OCI-LY7 (cell line): ENCODE results near the gene TSN. TPM values are rescaled to one million over a fixed set of nuclear protein-coding genes. Genes with fewer than 3 reads are reported as not detected.
A peak's percentile ranks its signal among the peaks of the same experiment; 100 is the strongest.
"Not testable (repeated sequence)": the region's sequence is repeated elsewhere in the genome, so short reads cannot be mapped to it uniquely, and the experiment has no call there.

Experiments
- BruUV-seq: library from RNA; stranded (reverse); fragments of 400-500 nt; replicated peaks from 2 replicates; lab custom pipeline; 2021; lab: Mats Ljungman, UMichigan
- CTCF ChIA-PET: fragments of 300-600 bp; sonication (Branson Sonifier 250); formaldehyde crosslinking; loops from one replicate; lab custom pipeline; 2022; ENCODE audit warnings: antibody characterized with exemption; ENCODE audit not compliant: unreplicated experiment; lab: Charles Lee
- POLR2A ChIA-PET: fragments of 300-600 bp; sonication (Branson Sonifier 250); formaldehyde crosslinking; loops from one replicate; lab custom pipeline; 2022; ENCODE audit warnings: antibody characterized with exemption; lab: Charles Lee
- DNase-seq: peaks from one replicate; pipeline ENCODE4 v3.0.0-alpha.2; 2015; ENCODE audit warnings: low spot score
- H2AFZ ChIP-seq: fragments of 200-600 bp; sonication (generic), shearing (Covaris generic); 2 replicates; pipeline ENCODE4 v1.6.1; 2014; ENCODE audit warnings: mild to moderate bottlenecking, antibody characterized with exemption, low read length, moderate library complexity
- H3K27ac ChIP-seq: fragments of 200-600 bp; sonication (generic); 2 replicates; pipeline ENCODE4 v1.5.1; 2014; ENCODE audit warnings: mixed run types, low read depth, mild to moderate bottlenecking, moderate library complexity, low read length, inconsistent platforms; ENCODE audit not compliant: poor library complexity, severe bottlenecking
- H3K36me3 ChIP-seq: fragments of 200-600 bp; sonication (generic); 2 replicates; pipeline ENCODE4 v1.6.1; 2014; ENCODE audit warnings: mild to moderate bottlenecking, antibody characterized with exemption, low read length, moderate library complexity, mixed read lengths; ENCODE audit not compliant: insufficient read depth
- H3K4me1 ChIP-seq: fragments of 200-600 bp; sonication (generic); 2 replicates; pipeline ENCODE4 v1.5.1; 2014; ENCODE audit warnings: mild to moderate bottlenecking, low read length; ENCODE audit not compliant: insufficient read depth, poor library complexity, severe bottlenecking
- H3K4me2 ChIP-seq: fragments of 200-600 bp; sonication (generic); 2 replicates; pipeline ENCODE4 v1.6.1; 2014; ENCODE audit warnings: mild to moderate bottlenecking, low read length
- H3K4me3 ChIP-seq: fragments of 200-600 bp; sonication (generic); 2 replicates; pipeline ENCODE4 v1.5.1; 2014; ENCODE audit warnings: mild to moderate bottlenecking, low read depth, low read length; ENCODE audit not compliant: poor library complexity, severe bottlenecking
- H3K79me2 ChIP-seq: fragments of 200-600 bp; sonication (generic); 2 replicates; pipeline ENCODE4 v1.6.1; 2016; ENCODE audit warnings: low read depth, mild to moderate bottlenecking, low read length, moderate library complexity, mixed read lengths; ENCODE audit not compliant: insufficient read depth
- H3K9me2 ChIP-seq: fragments of 200-600 bp; sonication (generic); 2 replicates; pipeline ENCODE4 v1.6.1; 2016; ENCODE audit warnings: mild to moderate bottlenecking, low read length, mixed read lengths; ENCODE audit not compliant: insufficient read depth
- H3K9me3 ChIP-seq: fragments of 200-600 bp; sonication (generic); 2 replicates; pipeline ENCODE4 v1.6.1; 2014; ENCODE audit warnings: mild to moderate bottlenecking, mixed run types, low read length, mixed read lengths
- H4K20me1 ChIP-seq: fragments of 200-600 bp; sonication (generic); 2 replicates; pipeline ENCODE4 v1.6.1; 2014; ENCODE audit warnings: mild to moderate bottlenecking, antibody characterized with exemption, low read length, moderate library complexity, mixed read lengths; ENCODE audit not compliant: insufficient read depth
- CTCF ChIP-seq: fragments of 200-600 bp; sonication (generic); conservative IDR thresholded peaks from 2 replicates; pipeline ENCODE4 v1.5.1; 2014; ENCODE audit warnings: mild to moderate bottlenecking, antibody characterized with exemption, low read length, moderate library complexity, mixed read lengths
- EZH2phosphoT487 ChIP-seq: fragments of 200-600 bp; sonication (generic); IDR thresholded peaks from 2 replicates; pipeline ENCODE4 v1.6.1; 2018; ENCODE audit warnings: low read depth, borderline replicate concordance, mild to moderate bottlenecking, mixed run types, antibody characterized with exemption, low read length, moderate library complexity, mixed read lengths
- intact Hi-C: fragments of 100-400 bp; cut with micrococcal nuclease; formaldehyde crosslinking; loops from one replicate; pipeline ENCODE4 v1.10.0; 2022; ENCODE audit not compliant: unreplicated experiment
- total RNA-seq, 2 experiments: library from RNA; depleted of rRNA in 1 of 2; stranded (reverse); fragments of >200 nt in 1 of 2; shearing (Covaris generic) in 1 of 2; gene quantifications; 2 replicates each; pipeline ENCODE4 v1.2.3, GENCODE V29; 2014 to 2022

TSN gene
- total RNA-seq, 2 experiments from 2014 or later, result 59.2 to 102 TPM

GRCh38 chr2:121804997-121805765 lies 49.7 kb downstream of the TSN start:
- BruUV-seq, result no TSS peak
- intact Hi-C loops, result loop anchor here (1.0 to 2.0 kb wide), 5 partner anchors 13 to 274 kb away; partner anchors contain the start of genes NIFK, RNU4ATAC and TSN
- Histone ChIP-seq H3K4me2 (peak overlapping the region; percentile 79), H3K4me1 (peaks cover 35% of the 10 kb centered on the region), H2AFZ (peak overlapping the region; percentile 79), H3K9me2 (no peaks in the 10 kb centered on the region), H3K36me3 (no peaks in the 10 kb centered on the region; the same call in 1 of the 2 replicates), H3K27ac (peak overlapping the region; percentile 78), H4K20me1 (no peaks in the 10 kb centered on the region), H3K79me2 (no peaks in the 10 kb centered on the region), H3K4me3 (peak overlapping the region; percentile 45), H3K9me3 (peaks cover 13% of the 10 kb centered on the region)
- TF ChIP-seq CTCF (no peak), EZH2phosphoT487 (no peak)
- DNase-seq, result peak; percentile 30
- CTCF ChIA-PET, result no interaction called here
- POLR2A ChIA-PET, result interaction anchor here (0.7 to 4.8 kb wide), 9 partner anchors 13 to 273 kb away, joined by 3 to 46 read pairs (median 4); partner anchors contain the start of gene NIFK

GRCh38 chr2:121805766-121806143 lies 50.3 kb downstream of the TSN start:
- Histone ChIP-seq H3K36me3 (no peaks in the 10 kb centered on the region; the same call in 1 of the 2 replicates), H3K4me2 (peak overlapping the region; percentile 79), H3K9me3 (peaks cover 13% of the 10 kb centered on the region), H3K4me3 (no peak overlapping the region), H2AFZ (peak overlapping the region; percentile 79), H4K20me1 (no peaks in the 10 kb centered on the region), H3K9me2 (no peaks in the 10 kb centered on the region), H3K27ac (no peak overlapping the region), H3K4me1 (peaks cover 35% of the 10 kb centered on the region), H3K79me2 (no peaks in the 10 kb centered on the region)
- intact Hi-C loops, result loop anchor here (2.0 kb wide), 2 partner anchors 69 to 275 kb away; partner anchors contain the start of genes NIFK and RNU4ATAC
- no peak for DNase-seq
- CTCF ChIA-PET, result no interaction called here
- POLR2A ChIA-PET, result interaction anchor here (1.2 to 4.8 kb wide), 6 partner anchors 12 to 274 kb away, joined by 3 to 46 read pairs (median 4); no protein-coding TSS in a partner anchor
- no TSS peak for BruUV-seq
- TF ChIP-seq CTCF (no peak), EZH2phosphoT487 (no peak)

GRCh38 chr2:121807771-121808170 lies 52.3 kb downstream of the TSN start:
- POLR2A ChIA-PET, result interaction anchor here (0.8 to 2.1 kb wide), 4 partner anchors 9 to 90 kb away, joined by 3 to 7 read pairs (median 3); no protein-coding TSS in a partner anchor
- H3K4me3 ChIP-seq, BruUV-seq, H3K9me2 ChIP-seq, H3K36me3 ChIP-seq, H4K20me1 ChIP-seq, DNase-seq, H2AFZ ChIP-seq, H3K79me2 ChIP-seq, H3K27ac ChIP-seq, CTCF ChIA-PET, H3K9me3 ChIP-seq, H3K4me2 ChIP-seq, intact Hi-C loops: not testable (repeated sequence)
- H3K4me1 ChIP-seq, result peaks cover 33% of the 10 kb centered on the region
